ENCODE measurements around the gene POLRMT.

DNA sequence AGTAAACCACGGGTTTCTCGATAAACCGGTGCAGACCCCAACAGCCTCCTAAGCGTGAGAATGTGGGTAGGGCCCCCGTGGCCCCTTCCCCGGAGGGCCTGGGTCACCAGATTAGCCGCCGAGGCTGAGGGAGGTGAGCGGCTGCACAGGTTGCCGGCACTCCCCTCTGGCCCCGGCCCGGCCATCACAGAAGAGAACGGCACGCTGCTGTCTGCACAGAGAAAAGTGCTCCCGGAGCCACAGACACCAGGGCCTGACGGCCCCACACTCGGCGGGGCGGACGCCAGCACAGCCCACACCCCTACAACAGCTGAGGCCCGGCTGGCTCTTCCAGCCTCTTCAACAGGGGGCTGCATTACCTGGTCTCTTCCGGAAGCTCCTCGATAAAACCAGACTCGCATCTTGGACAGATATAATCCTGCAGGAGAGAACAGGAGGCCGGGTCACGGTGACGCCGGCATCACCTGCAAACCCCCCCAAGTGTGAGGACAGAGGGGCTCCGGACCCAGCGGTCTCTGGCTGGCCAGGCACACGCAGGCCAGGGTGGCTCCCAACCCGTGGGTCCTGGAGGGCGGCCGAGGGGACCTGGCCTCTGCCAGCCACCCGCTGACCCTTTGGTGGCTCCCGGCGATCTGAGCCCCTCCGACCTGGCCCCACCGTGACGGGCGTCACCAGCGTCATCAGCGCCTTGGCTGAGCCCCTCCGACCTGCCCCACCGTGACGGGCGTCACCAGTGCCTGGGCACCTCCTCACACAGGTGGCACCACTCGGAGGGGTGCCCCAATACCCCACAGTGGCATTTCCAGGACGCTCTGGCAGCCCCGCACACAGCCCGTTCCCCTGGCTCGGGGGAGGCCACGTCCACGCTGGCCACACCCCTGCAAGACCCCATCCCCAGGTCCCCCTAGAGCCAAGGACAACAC lies 19.4 kb upstream of the POLRMT start:
- TF ChIP-seq, protein P1, sequence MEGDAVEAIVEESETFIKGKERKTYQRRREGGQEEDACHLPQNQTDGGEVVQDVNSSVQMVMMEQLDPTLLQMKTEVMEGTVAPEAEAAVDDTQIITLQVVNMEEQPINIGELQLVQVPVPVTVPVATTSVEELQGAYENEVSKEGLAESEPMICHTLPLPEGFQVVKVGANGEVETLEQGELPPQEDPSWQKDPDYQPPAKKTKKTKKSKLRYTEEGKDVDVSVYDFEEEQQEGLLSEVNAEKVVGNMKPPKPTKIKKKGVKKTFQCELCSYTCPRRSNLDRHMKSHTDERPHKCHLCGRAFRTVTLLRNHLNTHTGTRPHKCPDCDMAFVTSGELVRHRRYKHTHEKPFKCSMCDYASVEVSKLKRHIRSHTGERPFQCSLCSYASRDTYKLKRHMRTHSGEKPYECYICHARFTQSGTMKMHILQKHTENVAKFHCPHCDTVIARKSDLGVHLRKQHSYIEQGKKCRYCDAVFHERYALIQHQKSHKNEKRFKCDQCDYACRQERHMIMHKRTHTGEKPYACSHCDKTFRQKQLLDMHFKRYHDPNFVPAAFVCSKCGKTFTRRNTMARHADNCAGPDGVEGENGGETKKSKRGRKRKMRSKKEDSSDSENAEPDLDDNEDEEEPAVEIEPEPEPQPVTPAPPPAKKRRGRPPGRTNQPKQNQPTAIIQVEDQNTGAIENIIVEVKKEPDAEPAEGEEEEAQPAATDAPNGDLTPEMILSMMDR (conservative IDR thresholded peaks at IDR 0.05; ENCODE audit: low read depth in 2 of 2) = no peak
- TF ChIP-seq EZH2 (IDR thresholded peaks at IDR 0.05; ENCODE audit: low read depth, unreplicated experiment) = no peak
- no peak for TF ChIP-seq REST (IDR thresholded peaks at IDR 0.05; ENCODE audit: unreplicated experiment)
- no peak for TF ChIP-seq POLR2AphosphoS5 (IDR thresholded peaks at IDR 0.05; ENCODE audit: low read depth)
- no peak for TF ChIP-seq ZNF114 (CRISPR knock-in tag; IDR thresholded peaks at IDR 0.05)
- no peak for TF ChIP-seq EZH2phosphoT487 (IDR thresholded peaks at IDR 0.05; ENCODE audit: unreplicated experiment)
- TF ChIP-seq ZNF462 (CRISPR knock-in tag; IDR thresholded peaks at IDR 0.05) = no peak
